HG03025 (cell line): ENCODE data around the gene OR5M8.

Source experiments
- ATAC-seq: cut with Tn5 transposase; IDR thresholded peaks from one replicate; pipeline ENCODE4 v1.9.1; 2021; ENCODE audit warnings: mild to moderate bottlenecking, moderate library complexity; ENCODE audit not compliant: unreplicated experiment, low FRiP score

The OR5M8 gene

GRCh38 chr11:56491270-56491669 lies at the start of gene OR5M8:
Gene OR5M8, minus strand, starts transcription at chr11:56491370. Its CDS starts 0 bp downstream, at chr11:56491370.
- ATAC-seq = no peak

- ATAC-seq = no peak
These were observed 42.0 kb upstream of the OR5M8 start for GRCh38 chr11:56533054-56533740.

GRCh38 chr11:56531856-56532255 lies 40.7 kb upstream of the OR5M8 start:
- ATAC-seq = no peak

GRCh38 chr11:56522008-56522407 lies 30.8 kb upstream of the OR5M8 start:
- ATAC-seq = no peak

GRCh38 chr11:56513280-56513679 lies 22.1 kb upstream of the OR5M8 start:
- no peak for ATAC-seq

- no peak for ATAC-seq
These were observed 18.3 kb upstream of the OR5M8 start for GRCh38 chr11:56509439-56509838.

- ATAC-seq = no peak
These were observed 5.8 kb upstream of the OR5M8 start for GRCh38 chr11:56497010-56497409.

- no peak for ATAC-seq
These were observed 3.9 kb upstream of the OR5M8 start for GRCh38 chr11:56495117-56495516.

GRCh38 chr11:56486801-56487200 lies 4.4 kb downstream of the OR5M8 start:
- no peak for ATAC-seq

- ATAC-seq = no peak
These were observed 16.4 kb downstream of the OR5M8 start for GRCh38 chr11:56474729-56475235.

- no peak for ATAC-seq
These were observed 17.9 kb downstream of the OR5M8 start, which contains the start of gene OR5M3 for GRCh38 chr11:56473252-56473651. Gene OR5M3, minus strand, starts transcription at chr11:56473352. Its CDS starts 2,855 bp downstream, at chr11:56470497.

- no peak for ATAC-seq
These were observed 34.1 kb downstream of the OR5M8 start for GRCh38 chr11:56457076-56457475.

- ATAC-seq = no peak
These were observed 37.6 kb downstream of the OR5M8 start for GRCh38 chr11:56453521-56453920.
